ENCODE data around the gene GON4L.
"Not testable (repeated sequence)": the region's sequence is repeated elsewhere in the genome, so short reads cannot be mapped to it uniquely, and the experiment has no call there.

The GON4L gene

GRCh38 chr1:155745284-155746228 lies 111.5 kb downstream of the GON4L start:
- DNase-seq (peak; percentile 99), ATAC-seq (peak; percentile 97)

GRCh38 chr1:155744711-155745283 lies 112.2 kb downstream of the GON4L start:
- DNase-seq (no peak), ATAC-seq (no peak)

- DNase-seq (no peak), ATAC-seq (no peak)
Observed at GRCh38 chr1:155741908-155742307, 115.1 kb downstream of the GON4L start.

GRCh38 chr1:155740995-155741394 lies 116.0 kb downstream of the GON4L start:
- ATAC-seq = no peak

GRCh38 chr1:155729031-155729898 lies 127.7 kb downstream of the GON4L start:
- ATAC-seq (no peak), DNase-seq (peak; percentile 24)

More at GRCh38 chr1:155740995-155741394, 116.0 kb downstream of the GON4L start:
- no peak for DNase-seq

- DNase-seq = no peak
- no peak for ATAC-seq
Observed at GRCh38 chr1:155725142-155725541, 131.9 kb downstream of the GON4L start.

GRCh38 chr1:155719703-155720102 lies 137.3 kb downstream of the GON4L start:
- DNase-seq = no peak
- no peak for ATAC-seq

GRCh38 chr1:155718524-155719115 lies 138.4 kb downstream of the GON4L start:
- ATAC-seq, DNase-seq: not testable (repeated sequence)

GRCh38 chr1:155717041-155717440 lies 140.0 kb downstream of the GON4L start:
- ATAC-seq (peak; percentile 36), DNase-seq (no peak)

- DNase-seq (no peak), ATAC-seq (no peak)
Observed at GRCh38 chr1:155715777-155716176, 141.2 kb downstream of the GON4L start.

- not testable (repeated sequence) for DNase-seq, ATAC-seq
Observed at GRCh38 chr1:155715056-155715455, 142.0 kb downstream of the GON4L start.

GRCh38 chr1:155713075-155713474 lies 143.9 kb downstream of the GON4L start:
- ATAC-seq (no peak), DNase-seq (no peak)

- not testable (repeated sequence) for DNase-seq, ATAC-seq
Observed at GRCh38 chr1:155712636-155713035, 144.4 kb downstream of the GON4L start.

GRCh38 chr1:155711457-155711856 lies 145.6 kb downstream of the GON4L start:
- DNase-seq, ATAC-seq: not testable (repeated sequence)

GRCh38 chr1:155709391-155709790 lies 147.6 kb downstream of the GON4L start:
- no peak for ATAC-seq
- no peak for DNase-seq

GRCh38 chr1:155706139-155706538 lies 150.9 kb downstream of the GON4L start:
- no peak for DNase-seq
- no peak for ATAC-seq

GRCh38 chr1:155704414-155704813 lies 152.6 kb downstream of the GON4L start:
- not testable (repeated sequence) for DNase-seq
- peak; percentile 28 for ATAC-seq

GRCh38 chr1:155703216-155703615 lies 153.8 kb downstream of the GON4L start:
- DNase-seq (no peak), ATAC-seq (no peak)

GRCh38 chr1:155701675-155702074 lies 155.3 kb downstream of the GON4L start:
- not testable (repeated sequence) for ATAC-seq, DNase-seq
